GM19324 (cell line): ENCODE data around the gene ZNF735.
"Not testable (repeated sequence)": the region's sequence is repeated elsewhere in the genome, so short reads cannot be mapped to it uniquely, and the experiment has no call there.

ENCODE experiments used
- ATAC-seq: cut with Tn5 transposase; IDR thresholded peaks from one replicate; pipeline ENCODE4 v1.9.1; 2021; ENCODE audit warnings: mild to moderate bottlenecking, moderate library complexity; ENCODE audit not compliant: unreplicated experiment, low FRiP score

ZNF735 gene

DNA sequence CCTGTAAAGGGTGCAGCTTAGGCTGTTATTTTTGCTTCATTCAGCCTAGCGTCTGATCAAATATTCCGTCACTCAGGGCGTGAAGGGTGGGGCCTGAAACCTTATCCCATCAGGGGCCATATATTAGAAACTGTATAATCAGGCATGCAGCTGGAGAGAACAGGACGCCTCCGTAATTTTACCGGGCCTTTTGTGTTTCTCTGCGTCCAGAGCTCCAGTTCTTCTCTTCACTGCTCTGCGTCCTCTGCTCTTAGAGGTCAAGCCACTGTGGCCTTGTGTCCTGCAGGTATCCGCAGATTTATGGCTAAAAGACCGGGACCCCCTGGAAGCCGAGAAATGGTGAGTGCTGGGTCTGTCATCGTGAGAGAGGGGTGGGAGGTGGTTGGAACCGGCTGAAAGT, at the start of gene ZNF735:
TSS of gene ZNF735 (plus strand) at position 301 of the 400 bp plus-strand sequence. CDS start at position 301, 0 bp downstream.
- ATAC-seq: no peak

DNA sequence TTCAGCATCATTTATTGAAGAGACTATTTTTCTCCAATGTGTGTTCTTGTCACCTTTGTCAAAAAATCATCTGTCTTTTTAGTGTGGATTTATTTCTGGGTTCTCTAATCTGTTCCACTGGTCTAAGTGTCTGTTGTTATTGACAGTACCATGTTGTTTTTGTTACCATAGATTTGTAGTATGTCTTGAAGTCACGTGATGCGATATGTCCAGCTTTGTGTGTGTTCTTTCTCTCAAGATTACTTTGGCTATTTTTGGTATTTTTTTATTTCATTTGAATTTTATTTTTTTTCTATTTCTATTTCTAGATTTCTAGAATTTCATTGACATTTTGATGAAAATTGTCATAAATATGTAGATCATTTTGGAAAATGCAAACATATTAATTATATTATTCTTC, 36.0 kb upstream of the ZNF735 start:
- ATAC-seq: not testable (repeated sequence)

- ATAC-seq: no peak
Measured at GRCh38 chr7:64174328-64174727, 32.7 kb upstream of the ZNF735 start.

GRCh38 chr7:64174941-64175340, 32.1 kb upstream of the ZNF735 start:
- no peak for ATAC-seq

GRCh38 chr7:64180989-64181388, 26.0 kb upstream of the ZNF735 start:
- ATAC-seq: no peak

DNA sequence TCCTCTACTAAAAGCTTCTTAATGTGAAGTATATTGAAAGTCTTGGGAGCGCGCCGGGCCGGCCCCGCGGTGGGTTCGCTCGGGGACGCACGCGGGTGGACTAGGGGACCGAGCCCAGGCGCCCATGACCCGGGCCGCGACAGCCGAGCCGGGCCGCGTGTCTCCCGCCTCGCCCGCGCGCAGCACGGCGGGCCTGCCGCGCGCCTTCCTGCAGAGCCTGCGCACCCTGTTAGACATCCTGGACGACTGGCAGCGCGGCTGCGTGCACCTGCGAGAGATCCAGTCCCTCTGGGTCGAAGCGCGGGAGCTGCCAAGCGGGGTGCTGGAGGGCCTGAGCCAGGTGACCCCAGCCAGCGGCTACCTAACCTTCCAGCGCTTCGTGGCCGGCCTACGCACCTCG, 25.4 kb upstream of the ZNF735 start:
- no peak for ATAC-seq

- ATAC-seq: no peak
Measured at GRCh38 chr7:64182036-64182790, 24.8 kb upstream of the ZNF735 start.

- ATAC-seq: no peak
Measured at GRCh38 chr7:64183126-64183742, 23.8 kb upstream of the ZNF735 start.

GRCh38 chr7:64183827-64184372, 23.1 kb upstream of the ZNF735 start:
- ATAC-seq: no peak

GRCh38 chr7:64184376-64184775, 22.6 kb upstream of the ZNF735 start:
- no peak for ATAC-seq

- no peak for ATAC-seq
Measured at GRCh38 chr7:64187408-64187807, 19.6 kb upstream of the ZNF735 start.

- ATAC-seq: no peak
Measured at GRCh38 chr7:64192148-64192704, 14.8 kb upstream of the ZNF735 start.

DNA sequence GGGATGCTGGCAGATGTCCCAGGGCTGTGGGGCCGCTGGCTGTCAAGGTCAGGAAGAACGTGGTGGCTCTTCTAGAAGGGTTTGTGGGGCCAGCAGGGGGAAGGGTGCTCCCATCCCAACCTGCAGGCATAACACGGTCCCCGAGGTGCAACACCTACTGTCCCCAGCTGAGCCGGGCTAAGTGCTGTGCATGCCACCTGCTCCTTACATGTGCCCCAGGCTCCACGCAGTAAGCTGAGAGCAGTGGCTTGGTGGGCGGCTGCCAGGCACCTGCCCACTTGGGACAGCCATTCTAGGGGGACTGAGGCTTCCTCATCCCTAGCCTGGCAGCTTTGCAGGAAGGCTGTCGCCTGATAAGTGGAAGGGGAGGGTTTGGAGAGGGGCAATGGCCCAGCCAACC, 14.2 kb upstream of the ZNF735 start:
- no peak for ATAC-seq

DNA sequence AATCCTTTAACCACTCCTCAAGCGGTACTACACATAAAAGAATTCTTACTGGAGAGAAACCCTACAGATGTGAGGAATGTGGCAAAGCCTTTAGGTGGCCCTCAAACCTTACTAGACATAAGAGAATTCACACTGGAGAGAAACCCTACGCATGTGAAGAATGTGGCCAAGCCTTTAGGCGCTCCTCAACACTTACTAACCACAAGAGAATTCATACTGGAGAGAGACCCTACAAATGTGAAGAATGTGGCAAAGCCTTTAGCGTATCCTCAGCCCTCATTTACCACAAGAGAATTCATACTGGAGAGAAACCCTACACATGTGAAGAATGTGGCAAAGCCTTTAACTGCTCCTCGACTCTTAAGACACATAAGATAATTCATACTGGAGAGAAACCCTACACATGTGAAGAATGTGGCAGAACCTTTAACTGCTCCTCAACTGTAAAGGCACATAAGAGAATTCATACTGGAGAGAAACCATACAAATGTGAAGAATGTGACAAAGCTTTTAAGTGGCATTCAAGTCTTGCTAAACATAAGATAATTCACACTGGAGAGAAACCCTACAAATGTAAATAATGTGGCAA, 12.8 kb downstream of the ZNF735 start:
- not testable (repeated sequence) for ATAC-seq

GRCh38 chr7:64223366-64223765, 16.4 kb downstream of the ZNF735 start:
- ATAC-seq: no peak

DNA sequence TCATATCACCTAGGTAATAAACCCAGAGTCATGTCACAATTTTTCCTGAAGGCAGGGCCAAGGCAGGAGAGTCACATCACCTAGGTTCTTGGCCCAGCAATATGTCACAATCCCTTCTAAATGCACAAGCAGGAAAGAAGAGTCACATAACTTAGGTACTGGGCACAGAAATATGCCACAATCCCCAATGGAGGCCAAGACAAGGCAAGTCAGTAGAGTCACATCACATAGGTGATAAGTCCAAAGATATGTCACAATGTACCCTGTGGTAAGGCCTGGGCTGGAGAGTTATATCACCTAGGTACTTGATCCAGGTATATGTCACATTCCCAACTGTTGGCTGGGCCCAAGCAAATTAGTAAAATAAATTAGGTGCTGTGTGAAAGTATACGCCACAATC, 21.2 kb downstream of the ZNF735 start, which contains the start of gene ZNF679:
TSS of gene ZNF679 (plus strand) at position 301 of the 400 bp plus-strand sequence. CDS start 20,644 bp downstream, outside the sequence.
- ATAC-seq: not testable (repeated sequence)

- ATAC-seq: no peak
Measured at GRCh38 chr7:64266341-64266919, 59.4 kb downstream of the ZNF735 start.
